GM12864 (cell line): Measurements from ENCODE around the gene AP2B1.

Experiments used
- DNase-seq: peaks from one replicate; pipeline ENCODE4 v3.0.0-alpha.2; 2011; ENCODE audit warnings: low read depth
- H3K4me3 ChIP-seq: 2 replicates; pipeline ENCODE4 v1.5.1; 2011; ENCODE audit warnings: mild to moderate bottlenecking, low read depth, low read length, control low read depth
- TF ChIP-seq, protein P1 (sequence below): IDR thresholded peaks from 2 replicates; pipeline ENCODE4 v1.5.1; 2011; ENCODE audit warnings: low read depth, mild to moderate bottlenecking, moderate library complexity, low read length, control low read depth, inconsistent platforms; ENCODE audit errors: missing control alignments

AP2B1 gene

DNA sequence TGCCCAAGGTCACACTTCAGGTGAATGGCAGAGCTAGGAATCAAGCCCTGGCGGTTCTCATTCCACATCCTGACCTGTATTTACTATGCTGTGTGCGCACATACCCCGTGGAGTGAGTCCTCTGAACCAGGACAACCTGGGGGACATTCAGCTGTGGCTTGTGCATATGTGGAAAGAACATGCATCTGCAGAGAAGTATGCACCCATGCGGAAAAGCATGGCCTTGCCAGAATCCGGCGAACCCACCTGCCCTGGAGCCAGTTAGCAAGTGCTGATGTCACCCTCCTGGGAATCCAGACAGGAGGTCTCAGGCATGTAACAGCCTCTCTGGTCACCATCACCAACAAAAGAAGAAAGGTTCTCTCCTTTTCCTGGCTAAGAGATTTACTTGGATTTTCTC is 146.2 kb downstream of the AP2B1 start:
- TF ChIP-seq, protein P1, sequence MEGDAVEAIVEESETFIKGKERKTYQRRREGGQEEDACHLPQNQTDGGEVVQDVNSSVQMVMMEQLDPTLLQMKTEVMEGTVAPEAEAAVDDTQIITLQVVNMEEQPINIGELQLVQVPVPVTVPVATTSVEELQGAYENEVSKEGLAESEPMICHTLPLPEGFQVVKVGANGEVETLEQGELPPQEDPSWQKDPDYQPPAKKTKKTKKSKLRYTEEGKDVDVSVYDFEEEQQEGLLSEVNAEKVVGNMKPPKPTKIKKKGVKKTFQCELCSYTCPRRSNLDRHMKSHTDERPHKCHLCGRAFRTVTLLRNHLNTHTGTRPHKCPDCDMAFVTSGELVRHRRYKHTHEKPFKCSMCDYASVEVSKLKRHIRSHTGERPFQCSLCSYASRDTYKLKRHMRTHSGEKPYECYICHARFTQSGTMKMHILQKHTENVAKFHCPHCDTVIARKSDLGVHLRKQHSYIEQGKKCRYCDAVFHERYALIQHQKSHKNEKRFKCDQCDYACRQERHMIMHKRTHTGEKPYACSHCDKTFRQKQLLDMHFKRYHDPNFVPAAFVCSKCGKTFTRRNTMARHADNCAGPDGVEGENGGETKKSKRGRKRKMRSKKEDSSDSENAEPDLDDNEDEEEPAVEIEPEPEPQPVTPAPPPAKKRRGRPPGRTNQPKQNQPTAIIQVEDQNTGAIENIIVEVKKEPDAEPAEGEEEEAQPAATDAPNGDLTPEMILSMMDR: no peak
- no peak overlapping the region for H3K4me3 ChIP-seq
- DNase-seq: no peak

DNA sequence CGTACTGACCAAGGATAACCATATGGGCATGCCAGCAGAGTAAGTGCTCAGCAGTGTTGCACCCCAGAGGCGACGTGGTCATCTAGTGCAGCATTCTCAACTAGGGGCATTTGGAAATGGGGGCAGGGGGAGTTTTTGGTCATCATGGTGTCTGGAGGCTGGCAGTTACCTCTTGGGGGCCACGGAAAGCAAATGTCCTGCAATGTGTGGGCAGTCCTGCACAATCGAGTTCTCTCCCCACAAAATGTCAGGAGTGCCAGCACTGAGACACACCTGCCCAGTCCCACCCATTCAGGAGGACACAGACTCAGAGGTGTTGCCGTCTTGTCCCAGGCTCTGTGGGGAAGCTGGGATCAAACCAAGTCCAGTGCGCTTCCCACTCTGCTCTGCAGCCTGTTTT is 147.3 kb downstream of the AP2B1 start:
- no peak for DNase-seq
- TF ChIP-seq, protein P1: no peak

DNA sequence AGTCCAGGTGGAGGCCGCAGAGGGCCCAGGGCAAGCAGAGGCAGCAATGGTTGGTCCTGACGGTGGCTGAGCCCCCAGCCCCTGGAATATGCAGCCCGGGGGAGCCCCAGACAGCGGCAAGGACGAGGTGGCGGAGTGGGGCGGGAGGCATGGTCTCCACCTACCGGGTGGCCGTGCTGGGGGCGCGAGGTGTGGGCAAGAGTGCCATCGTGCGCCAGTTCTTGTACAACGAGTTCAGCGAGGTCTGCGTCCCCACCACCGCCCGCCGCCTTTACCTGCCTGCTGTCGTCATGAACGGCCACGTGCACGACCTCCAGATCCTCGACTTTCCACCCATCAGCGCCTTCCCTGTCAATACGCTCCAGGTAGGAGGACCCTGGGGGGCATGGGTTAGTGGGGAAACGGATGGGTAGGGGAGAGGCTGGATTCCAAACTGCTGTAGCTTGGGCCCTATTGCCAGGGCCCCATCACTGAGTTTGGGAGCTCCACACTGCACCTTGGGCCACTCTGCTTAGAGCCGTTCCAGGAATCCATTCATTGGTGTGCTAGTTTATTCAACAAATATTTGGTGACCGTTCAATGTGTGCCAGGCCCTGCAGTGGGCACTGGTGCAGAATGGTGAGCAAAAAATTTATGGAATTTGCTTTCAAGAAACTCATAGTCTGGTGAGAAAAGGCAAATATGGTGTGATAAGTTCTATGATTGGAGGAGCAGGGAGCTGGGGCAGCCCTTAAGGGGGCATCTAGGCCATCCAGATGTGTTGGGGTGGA is 148.1 kb downstream of the AP2B1 start:
- no peak overlapping the region for H3K4me3 ChIP-seq
- TF ChIP-seq, protein P1: no peak
- no peak for DNase-seq

More for the DNA sequence above, 147.3 kb downstream of the AP2B1 start:
- no peak overlapping the region for H3K4me3 ChIP-seq

DNA sequence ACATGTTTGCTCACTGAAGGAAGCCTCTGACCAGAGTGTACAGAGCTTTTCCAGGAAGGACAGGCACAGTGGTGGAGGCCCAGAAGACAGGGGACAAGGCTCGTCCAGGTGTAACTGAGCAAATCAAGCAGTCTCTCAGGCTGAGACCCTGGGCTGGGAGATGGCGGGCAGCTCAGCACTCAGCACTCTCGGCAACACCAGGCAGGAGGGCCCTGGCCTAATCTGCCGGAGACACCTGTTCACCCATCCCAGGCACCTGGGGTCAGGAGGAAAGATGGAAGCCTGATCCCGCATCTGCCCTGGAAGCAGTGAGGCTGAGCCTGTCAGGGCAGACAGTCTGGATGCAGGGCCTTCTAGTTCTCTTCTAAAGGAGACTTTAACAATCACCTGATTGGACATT is 149.1 kb downstream of the AP2B1 start:
- no peak overlapping the region for H3K4me3 ChIP-seq
- DNase-seq: no peak
- TF ChIP-seq, protein P1: no peak

DNA sequence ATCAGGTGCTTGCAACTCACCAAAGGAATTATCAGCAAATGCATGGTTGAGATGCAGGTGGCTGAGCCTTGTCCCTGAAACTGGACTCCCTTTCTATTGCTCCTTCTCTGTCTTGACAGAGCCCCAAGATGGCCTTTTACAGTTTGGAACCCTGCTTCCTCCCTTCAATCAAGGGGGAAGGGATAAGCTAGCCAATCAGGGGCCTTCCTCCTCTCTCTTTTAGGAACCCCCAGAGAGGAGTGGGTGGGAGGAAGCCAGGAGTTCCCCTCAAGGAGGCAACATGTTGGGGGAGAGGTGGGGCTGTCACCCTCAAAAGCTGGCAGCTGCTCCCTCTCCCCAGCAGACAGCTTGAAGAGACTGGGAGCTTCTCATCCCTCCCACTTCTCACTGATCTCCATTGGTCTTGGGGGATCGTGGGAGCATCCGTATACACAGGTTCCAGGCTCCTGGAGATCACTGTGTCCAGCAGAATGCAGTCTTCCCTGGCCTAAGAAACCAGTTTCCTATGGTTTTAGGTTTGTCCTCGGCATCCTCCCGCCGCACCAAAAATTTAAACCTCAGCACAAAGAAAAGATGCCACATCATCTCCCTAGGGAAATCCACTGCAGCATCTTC is 151.5 kb downstream of the AP2B1 start:
- TF ChIP-seq, protein P1: no peak
- DNase-seq: no peak
- H3K4me3 ChIP-seq: no peak overlapping the region

DNA sequence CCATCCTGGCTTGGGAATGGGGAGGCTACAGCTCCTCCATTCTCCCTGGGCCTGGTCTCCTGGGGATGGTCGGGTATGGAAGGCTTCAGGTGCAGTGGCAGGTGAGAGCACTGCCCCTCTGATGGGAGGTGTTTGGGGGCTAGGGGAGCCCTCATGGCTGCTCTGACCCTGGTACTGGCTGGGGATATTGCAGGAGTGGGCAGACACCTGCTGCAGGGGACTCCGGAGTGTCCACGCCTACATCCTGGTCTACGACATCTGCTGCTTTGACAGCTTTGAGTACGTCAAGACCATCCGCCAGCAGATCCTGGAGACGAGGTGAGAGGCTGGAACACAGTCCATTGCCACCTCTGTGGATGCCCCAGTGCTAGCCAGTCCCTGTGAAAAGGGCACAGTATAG is 153.1 kb downstream of the AP2B1 start:
- no peak overlapping the region for H3K4me3 ChIP-seq
- no peak for DNase-seq
- TF ChIP-seq, protein P1: no peak
